ENCODE results near the gene ZNF536.

DNA sequence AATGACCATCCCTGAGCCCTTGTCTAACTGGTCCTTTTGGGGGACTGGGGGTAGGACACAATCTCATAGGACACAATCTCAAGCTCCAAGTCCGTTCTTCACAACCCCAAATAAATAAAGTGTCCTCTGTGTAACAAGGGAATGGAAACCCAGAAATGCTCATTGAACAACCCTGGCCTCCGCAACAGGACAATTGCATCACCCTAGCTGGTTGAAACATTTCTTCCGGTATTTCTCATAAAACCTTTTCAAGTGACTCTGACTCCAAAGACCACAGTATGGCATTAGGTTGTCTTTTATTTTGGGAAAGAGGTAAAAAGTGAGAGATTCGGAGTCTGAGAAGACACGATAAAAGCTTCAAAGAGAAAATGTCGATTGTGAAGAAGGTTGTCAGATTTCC lies 186.6 kb downstream of the ZNF536 start:
- no peak for TF ChIP-seq POLR2A (IDR thresholded peaks at IDR 0.05)
- TF ChIP-seq, protein P1, sequence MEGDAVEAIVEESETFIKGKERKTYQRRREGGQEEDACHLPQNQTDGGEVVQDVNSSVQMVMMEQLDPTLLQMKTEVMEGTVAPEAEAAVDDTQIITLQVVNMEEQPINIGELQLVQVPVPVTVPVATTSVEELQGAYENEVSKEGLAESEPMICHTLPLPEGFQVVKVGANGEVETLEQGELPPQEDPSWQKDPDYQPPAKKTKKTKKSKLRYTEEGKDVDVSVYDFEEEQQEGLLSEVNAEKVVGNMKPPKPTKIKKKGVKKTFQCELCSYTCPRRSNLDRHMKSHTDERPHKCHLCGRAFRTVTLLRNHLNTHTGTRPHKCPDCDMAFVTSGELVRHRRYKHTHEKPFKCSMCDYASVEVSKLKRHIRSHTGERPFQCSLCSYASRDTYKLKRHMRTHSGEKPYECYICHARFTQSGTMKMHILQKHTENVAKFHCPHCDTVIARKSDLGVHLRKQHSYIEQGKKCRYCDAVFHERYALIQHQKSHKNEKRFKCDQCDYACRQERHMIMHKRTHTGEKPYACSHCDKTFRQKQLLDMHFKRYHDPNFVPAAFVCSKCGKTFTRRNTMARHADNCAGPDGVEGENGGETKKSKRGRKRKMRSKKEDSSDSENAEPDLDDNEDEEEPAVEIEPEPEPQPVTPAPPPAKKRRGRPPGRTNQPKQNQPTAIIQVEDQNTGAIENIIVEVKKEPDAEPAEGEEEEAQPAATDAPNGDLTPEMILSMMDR (IDR thresholded peaks at IDR 0.05): no peak

Measured in tibial nerve (tissue), 3 donors.